Glomerular visceral epithelial cell (primary cell): ENCODE data around the gene FTO.
"Not testable (repeated sequence)": the region's sequence is repeated elsewhere in the genome, so short reads cannot be mapped to it uniquely, and the experiment has no call there.

Source experiments
- DNase-seq: peaks from one replicate; pipeline ENCODE4 v3.0.0-alpha.2; 2016; ENCODE audit errors: extremely low spot score

Gene FTO

DNA sequence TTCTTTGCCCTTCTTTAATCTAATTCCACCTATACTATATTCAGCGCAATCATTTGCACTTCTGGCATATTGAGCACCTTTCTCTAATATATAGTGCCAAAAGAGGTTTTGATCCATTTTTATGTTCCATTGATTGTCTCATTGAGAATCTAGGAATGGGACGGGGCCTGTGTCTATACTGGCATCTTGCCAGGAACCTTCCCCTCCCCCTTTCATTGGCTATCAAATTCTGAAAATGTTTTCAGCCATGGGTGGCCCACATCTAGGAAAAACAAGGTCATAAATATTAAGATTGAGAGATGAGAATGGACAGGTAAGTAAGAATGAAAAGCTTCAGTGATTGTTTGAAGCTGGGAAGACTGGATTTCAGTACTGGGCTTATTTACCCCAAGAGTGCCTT lies 159.9 kb downstream of the FTO start:
- DNase-seq: no peak

DNA sequence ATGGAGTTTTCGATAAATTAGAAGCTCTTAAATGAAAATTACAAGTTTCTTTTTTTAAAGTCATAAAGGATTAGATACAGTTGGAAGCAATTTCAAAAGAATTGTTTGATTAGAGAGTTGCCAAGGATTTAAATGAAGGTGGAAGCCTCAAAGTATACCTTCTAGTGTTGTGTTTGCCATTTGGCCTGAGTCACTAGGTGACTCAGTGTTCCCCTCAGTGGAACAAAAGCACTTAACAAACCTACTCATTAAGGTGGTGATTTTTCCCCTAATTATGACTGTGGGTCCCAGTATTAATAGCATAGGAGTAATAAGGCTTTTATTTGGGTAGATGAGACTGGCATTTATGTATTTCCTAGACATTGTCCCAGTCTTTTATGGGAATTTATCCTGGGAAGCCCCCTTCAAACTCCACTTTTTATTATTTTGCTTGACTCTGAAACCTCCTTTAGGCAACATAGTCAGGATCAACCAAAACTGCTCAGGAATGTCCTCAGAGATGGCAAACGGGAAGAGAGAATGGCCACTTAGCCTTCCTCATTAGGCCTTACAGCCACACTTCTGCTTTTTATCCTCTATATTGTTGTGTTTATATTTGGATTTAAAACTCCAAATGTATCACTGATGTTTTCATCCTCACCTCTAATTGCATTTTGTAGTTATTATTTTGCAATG lies 161.0 kb downstream of the FTO start:
- peak; percentile 8 for DNase-seq

DNA sequence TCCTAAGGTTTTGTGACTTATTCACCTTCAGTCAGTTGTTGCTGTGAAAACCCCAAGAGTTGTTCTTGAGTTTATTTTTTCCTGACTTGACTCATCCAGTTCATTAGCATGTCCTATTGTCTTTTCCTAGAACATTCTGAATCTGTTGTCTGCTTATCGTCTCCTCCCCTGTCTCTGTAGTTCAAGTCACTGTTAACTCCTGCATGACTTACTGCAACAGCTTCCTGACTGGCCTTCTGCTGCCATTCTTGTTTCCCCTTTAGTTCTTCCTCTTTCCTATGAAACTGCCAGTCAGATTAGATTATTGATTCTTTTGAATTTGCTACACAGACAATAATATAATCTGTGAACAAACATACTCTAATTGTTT lies 161.5 kb downstream of the FTO start:
- DNase-seq: peak; percentile 1

DNA sequence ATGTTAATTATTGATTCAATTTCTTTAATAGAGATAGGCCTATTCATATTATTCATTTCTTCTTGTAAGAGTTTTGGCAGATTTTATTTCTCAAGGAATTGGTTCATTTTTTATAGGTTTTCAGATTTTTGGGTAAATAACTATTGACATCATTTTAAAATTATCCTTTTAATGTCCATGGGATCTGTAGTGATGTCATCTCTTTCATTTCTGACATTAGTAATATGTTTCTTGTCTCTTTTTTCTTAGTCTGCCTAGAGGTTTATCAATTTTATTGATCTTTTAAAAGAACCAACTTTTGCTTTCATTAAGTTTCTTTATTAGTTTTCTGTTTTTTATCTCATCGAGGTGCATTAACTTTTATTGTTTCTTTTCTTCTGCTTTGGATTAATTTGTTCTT lies 162.6 kb downstream of the FTO start:
- no peak for DNase-seq

DNA sequence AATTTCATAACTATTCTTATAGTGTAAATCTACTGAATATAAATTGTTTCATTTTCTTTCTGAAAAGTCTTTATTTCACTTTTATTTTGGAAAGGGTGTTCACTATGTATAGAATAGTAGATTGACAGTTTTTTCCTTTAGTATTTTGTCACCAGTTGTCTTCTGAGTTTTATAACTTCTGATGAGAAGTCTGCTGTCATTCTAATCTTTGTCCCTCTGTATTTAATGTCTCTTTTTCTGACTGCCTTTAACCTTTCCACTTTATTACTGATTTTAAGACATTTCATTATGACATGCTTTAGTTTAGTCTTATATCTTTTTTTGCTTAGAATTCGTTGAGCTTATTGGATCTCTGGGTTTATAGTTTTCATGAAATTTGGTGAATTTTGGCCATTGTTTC lies 166.9 kb downstream of the FTO start:
- DNase-seq: no peak

DNA sequence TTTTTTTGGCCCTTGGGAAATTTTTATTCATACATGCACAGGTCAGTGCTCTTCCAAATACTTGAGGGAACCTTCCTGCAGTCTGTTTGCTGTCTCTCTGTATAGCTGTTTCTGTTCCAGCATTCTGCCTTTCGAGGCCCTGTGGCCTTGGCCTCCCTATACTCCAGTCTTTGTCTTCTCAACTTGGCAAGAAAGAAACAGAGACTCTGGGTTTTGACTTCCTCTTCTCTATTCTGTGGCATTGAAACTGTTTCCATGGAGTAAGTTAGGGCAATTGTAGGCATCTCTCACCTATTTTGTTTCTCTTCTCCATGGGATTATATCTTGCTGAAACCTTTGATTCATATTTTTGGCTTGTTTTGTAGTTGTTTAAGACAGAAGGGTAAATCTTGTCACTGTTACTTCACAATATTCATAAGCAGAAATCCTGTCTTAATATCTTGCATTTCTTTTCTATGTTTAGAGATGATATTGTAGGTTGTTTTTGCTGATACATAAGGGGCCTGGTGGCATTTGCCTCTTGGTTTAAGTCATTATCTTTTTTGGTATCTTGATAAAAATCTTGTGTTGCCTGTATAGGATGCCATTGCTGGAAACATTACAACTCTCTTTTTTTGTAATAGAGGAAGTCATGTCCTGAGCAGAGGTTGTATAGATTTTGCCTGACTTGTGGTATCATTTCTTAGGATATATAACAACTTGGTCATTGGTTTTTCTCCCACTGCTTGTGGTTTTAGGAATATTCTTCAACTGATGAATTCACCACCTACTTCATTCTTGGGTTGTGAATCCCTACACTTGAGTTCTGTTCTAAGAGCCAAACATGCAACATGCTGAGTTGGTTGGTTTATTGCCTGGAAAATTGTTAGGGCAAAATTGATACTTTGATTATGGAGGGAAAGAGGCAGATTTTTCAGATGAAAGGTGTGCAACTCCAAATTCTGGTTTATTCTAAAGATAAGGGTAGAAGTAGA lies 168.6 kb downstream of the FTO start:
- DNase-seq: peak; percentile 41

DNA sequence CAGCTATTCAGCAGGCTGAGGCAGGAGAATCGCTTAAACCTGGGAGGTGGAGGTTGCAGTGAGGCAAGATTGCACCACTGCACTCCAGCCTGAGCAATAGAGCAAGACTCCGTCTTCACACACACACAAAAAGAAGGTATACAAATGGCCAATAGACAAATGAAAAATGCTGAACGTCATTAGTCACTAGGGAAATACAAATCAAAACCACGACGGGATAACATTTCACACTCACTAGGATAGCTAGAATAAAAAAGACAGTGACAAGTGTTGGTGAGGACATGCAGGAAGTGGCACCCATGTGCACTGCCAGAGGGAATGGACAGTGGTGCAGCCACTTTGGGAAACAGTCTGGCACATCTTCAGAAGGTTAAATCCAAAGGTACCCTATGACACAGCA lies 172.9 kb downstream of the FTO start:
- no peak for DNase-seq

DNA sequence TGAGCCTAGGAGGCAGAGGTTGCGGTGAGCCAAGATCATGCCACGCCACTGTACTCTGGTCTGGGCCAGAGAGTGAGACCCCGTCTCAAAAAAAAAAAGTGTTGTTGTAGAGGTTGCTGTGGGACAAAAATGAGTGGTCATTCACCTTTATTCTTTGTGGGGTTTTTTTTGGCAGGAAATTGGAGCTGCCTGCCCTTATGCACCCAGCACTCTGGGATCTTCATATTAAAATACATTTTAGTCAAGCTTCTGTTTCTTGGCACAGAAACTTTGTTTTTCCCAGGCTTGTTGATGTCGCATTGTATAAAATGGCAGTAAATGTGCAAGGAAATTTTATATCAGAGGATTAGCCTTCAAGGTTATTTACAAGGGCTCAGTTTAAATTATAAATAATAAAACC lies 174.3 kb downstream of the FTO start:
- DNase-seq: no peak

DNA sequence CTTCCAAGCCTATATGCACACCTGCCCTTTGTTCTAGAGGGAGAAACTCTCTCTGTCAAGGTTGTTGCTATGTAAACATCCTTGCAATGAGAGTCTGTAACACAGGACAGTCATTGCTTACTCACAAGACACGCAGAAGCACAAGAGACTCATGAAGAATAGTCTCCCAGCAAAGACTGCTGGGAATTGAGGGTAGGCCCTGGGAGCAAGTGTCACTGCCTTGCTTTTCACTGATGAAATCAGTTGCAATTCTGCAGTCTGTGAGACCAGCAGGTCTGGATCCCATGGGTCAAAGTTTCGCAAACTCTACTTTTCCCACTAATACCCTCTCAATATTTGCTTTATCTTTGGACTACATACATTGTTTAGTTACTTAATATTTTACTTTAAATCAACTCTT lies 177.4 kb downstream of the FTO start:
- DNase-seq: no peak

DNA sequence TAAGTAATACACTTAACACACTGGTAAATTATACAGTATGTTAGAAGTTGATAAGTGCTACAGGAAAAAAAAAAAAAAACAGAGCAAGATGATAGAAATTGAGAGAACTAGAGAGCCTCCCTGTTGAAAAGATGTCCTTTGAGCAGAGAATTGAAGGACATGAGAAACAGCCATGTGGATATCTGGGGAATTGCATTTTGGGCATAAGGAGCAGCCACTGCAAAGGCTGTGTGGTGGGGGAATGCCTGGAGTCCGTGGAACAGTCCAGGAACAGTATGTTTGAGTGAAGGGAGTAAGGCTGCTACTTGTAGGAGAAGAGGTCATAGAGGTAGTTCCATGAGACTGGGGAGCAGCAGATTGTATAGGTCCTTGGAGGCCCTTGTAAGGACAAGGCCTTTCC lies 178.4 kb downstream of the FTO start:
- DNase-seq: no peak

DNA sequence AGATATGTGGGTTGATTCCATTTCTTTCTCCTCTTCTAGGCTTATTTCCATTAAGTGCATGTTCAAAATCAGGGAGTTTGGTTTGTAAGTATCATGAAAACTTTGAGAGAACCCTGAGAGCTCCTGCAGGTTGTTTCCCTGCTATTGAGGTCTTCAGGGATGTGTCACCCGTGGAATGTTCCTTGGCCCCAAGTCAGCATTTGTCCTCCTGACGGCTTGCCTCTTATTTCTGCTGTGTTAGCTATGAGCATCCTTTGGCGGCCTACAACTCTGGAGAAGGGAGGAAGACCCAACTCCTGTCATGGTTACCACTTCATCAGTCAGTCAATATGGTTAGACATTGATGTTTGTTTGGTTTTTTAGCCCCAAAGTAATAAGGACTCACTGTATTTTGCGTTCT lies 180.8 kb downstream of the FTO start:
- no peak for DNase-seq

DNA sequence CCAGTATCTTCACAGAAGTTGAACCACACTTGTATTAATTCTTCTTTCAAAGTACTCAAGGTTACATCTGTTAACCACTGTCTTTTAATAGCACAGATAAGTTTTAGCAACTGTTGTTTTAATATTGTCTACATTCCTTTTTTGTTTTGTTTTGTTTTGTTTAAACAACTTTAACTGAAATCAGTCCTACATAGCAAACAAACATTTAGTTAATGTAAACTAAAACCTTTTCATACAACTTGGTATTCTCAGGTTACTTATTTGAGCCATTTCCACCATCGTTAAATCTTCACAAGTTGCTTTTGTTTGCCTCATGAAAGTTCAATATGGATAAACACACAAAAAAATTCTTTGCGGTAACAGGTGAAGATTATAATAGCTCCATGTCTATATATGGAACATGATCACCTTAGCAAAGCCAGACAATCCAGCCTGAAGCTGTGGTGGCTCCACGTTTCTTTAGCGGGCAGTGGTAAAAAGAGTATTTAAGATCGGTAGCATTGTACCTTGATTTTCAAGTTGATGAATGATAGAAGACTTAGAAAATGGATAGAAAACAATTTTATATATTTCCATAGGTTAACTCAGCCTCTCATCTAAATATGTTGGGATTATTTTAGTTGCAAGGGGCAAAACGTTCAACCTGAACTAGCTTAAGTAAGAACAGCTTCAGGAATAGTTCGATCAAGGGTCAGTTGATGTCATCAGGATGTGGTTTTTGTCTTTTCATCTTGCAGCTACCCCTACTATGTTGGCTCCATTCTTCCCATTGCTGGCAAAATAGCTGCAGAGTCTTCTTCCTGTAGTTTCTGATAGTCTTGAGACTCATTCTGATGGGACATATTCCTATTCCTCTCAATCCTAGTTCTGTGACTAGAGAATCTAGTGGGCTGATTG lies 182.8 kb downstream of the FTO start:
- DNase-seq: no peak

DNA sequence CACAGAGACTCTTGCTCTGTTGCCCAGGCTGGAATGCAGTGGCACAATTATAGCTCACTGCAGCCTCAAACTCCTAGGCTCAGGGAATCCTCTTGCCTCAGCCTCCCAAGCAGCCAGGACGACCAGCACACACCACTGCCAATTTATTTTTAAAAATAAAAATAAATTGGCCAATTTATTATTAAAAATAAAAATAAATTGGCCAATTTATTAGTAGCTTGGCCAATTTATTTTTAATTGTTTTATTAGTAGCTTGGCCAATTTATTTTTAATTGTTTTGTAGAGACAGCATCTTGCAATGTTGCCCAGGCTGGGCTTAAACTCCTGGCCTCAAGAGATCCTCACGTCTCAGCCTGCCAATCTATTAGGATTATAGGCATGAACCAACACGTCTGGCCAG lies 184.3 kb downstream of the FTO start:
- DNase-seq: no peak

DNA sequence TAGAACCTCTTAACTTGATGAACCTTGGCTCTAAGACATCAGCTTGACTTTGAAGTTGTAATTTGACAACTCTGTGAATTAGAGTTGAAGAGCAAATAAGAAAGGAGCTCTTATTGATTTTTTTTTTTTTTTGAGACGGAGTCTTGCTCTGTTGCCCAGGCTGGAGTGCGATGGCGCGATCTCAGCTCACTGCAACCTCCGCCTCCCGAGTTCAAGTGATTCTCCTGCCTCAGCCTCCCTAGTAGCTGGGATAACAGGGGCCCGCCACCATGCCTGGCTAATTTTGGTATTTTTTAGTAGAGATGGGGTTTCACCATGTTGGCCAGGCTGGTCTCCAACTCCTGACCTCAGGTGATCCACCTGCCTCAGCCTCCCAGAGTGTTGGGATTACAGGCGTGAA lies 186.9 kb downstream of the FTO start:
- not testable (repeated sequence) for DNase-seq

DNA sequence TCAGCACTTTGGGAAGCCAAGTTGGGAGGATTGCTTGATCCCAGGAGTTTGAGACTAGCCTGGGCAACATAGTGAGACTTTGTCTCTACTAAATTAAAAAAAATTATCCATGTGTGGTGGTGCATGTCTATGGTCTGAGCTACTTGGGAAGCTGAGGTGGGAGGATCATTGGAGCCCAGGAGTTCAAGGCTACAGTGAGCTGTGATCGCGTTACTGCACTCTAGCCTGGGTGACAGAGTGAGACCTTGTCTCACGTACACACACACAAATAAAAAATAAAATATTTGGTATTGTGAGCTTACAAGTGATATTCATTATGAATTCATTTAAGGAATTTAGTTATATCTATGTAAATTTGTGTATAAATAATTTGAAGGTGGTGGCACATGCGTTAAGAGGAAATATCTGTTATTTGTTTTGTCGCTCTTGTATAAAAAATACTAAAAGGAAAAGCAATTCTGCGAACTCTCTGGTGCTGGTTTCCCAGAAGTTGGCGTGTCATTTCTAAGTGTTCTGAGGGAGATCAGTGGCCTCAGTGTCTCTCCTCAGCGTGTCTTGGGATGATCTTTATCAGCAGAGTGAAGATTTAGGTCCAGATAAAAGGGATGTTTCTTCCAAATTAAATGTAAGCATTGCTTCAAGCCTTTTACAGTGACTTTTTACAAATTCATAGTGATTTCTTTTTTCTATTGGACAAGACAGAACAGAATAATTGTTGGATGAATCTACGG lies 187.6 kb downstream of the FTO start:
- no peak for DNase-seq

DNA sequence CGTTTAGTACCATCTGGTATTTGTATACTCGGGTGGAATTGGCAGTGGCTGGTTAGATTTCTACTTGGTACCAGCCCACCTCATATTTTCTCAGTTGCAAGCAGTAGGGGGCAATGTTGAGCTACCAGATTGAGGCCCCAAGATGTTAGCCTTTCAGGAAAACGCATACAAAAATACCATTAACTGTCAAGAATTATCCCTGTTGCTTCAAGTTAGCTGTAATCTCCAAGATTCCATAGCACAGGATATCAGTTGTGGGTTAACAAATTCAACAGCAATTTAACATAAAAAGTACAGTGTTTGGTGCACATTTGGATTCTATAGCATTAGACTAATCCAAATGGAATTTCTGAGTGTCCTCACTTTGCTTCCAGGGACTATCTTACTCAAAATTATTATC lies 188.2 kb downstream of the FTO start:
- DNase-seq: peak; percentile 49

DNA sequence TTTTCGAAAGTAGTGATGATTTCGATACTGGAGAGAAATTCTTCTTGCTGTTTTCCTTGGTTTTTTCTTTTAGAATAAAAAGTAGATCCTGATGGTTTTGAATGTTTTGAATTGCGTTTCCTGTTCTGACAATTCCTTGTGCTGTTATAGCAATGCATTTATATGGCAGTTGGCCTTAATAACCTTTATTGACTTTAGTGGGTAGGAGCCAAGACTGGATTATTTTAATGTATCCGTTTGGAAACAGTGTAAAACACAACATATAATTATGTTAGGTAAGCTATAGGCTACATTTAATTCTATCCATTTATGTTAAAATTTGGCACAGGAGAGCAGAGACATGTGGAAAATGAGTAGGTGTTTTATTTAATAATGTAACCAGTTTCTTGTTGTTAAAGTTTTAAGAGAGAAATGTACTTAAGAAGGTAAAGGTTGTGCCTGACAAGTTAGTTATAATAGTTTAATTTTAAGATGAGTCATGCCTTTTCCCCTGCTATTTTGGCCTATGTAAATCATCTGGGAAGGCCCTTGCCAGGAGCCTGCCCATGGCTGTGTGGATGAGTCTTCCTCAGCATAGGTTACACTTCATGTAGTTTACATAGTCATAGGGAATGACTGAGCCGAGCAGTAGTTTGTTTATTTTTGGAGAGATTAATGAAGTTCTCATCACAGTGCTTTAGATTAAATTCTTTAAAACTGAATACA lies 189.9 kb downstream of the FTO start:
- DNase-seq: peak; percentile 36

DNA sequence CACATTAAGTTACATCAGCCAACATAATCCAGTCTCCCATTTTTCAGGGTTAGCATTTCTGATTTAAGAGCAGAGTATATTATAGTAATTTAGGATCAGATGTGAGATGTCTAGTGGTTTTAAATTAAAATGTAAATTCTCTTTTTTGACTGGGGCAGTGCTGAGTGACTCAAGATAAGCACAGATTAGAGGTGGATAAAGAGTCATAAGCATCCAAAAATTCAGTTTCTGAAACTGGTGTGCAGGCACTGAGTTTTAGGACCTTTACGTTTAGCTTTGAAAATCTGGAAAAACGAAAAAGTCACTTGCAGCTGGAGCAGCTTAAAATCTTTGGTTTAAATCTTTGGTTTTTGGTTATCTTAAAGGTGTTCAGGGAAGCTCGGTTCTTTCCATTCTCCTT lies 190.7 kb downstream of the FTO start:
- no peak for DNase-seq

DNA sequence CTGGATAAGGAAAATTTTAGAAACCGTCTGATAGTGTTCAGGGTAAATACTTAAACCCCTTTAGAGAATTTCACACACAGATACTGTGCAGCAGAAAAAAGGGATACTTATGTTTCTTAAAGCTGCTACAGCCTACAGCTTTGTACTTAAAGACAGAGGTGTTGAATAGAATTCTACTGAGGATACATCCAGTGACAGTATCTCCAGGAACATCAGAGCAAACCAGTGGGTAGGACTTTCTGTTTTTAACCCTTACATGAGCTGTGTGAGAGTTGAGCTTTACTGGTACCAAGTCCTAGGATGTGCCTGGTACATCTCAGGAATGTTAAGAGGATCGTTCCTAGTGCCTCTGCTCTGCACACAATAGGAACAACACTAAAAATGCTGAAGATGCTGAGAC lies 191.5 kb downstream of the FTO start:
- DNase-seq: no peak

DNA sequence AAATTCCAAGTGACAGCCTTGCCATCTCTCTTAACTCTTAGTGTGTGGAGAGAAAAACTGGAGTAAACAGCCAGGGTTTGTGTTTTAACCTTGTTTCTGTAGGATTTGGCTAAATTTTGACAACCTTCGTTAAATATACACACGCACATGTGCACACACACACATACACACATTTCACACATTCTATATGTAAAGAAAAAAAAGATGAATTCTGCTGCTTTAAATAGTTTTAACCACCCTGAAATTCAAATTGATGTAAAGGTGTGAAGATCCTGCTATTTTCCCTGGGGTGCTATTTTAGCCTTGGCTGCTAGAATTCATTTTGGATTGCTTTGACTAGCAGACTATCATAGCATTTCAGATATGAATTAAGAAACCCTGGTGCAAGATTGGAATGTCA lies 191.9 kb downstream of the FTO start:
- no peak for DNase-seq

DNA sequence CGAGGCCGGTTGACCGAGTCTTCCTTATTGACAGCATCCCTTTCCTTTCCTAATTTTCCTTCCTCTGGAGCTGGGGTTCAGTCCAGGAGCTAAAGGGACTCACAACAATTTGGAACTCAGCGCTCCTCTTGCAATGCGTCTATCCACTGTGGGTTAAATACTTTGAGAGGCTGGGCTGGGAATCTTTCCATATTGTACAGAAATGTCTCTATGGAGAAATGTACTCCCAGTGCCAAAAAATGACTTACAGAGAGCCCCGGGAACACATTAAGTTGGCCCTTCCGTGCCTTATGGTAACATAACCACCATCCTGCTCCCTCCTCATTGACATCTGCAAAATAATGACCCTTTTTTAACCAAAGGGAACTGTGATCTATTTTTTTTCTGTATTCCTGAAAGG lies 192.8 kb downstream of the FTO start:
- DNase-seq: no peak
